Esophagus muscularis mucosa (tissue), 4 donors: ENCODE data around the gene SPPL2B. TPM values are rescaled to one million over a fixed set of nuclear protein-coding genes. Genes with fewer than 3 reads are reported as not detected.

Experiments
- DNase-seq: peaks from one replicate; pipeline ENCODE4 v3.0.0-alpha.2; 2017; ENCODE audit errors: extremely low spot score
- H3K27ac ChIP-seq, 4 donors: fragments of 200-600 bp; sonication (generic); replicated peaks in 1 of 4; 1 replicate in 3 of 4; 2 replicates in 1 of 4; pipeline ENCODE4 v1.5.1; 2016 to 2019; ENCODE audit warnings: mild to moderate bottlenecking in 1 of 4
- H3K27me3 ChIP-seq, 4 donors: fragments of 200-600 bp; sonication (generic); one replicate each; pipeline versions ENCODE4 v1.5.1 to v1.6.0; 2016 to 2019
- H3K36me3 ChIP-seq, 4 donors: fragments of 200-600 bp; sonication (generic); one replicate each; pipeline ENCODE4 v1.5.1; 2016 to 2019
- H3K4me1 ChIP-seq, 4 donors: fragments of 200-600 bp; sonication (generic); one replicate each; pipeline ENCODE4 v1.5.1; 2016 to 2019
- H3K4me3 ChIP-seq, 4 donors: fragments of 200-600 bp; sonication (generic); 1 replicate in 2 of 4; 2 replicates in 2 of 4; pipeline ENCODE4 v1.5.1; 2016 to 2019; ENCODE audit warnings: mild to moderate bottlenecking in 4 of 4, moderate library complexity in 1 of 4
- H3K9me3 ChIP-seq, 4 donors: fragments of 200-600 bp; sonication (generic); 1 replicate in 3 of 4; 2 replicates in 1 of 4; pipeline ENCODE4 v1.5.1; 2016 to 2019
- EP300 ChIP-seq: sonication (generic); formaldehyde crosslinking; IDR thresholded peaks from one replicate; pipeline ENCODE4 v1.6.1; 2017; ENCODE audit warnings: antibody characterized with exemption
- POLR2A ChIP-seq: fragments of 450-650 bp; IDR thresholded peaks from one replicate; pipeline ENCODE4 v1.6.1; 2017; ENCODE audit warnings: antibody characterized with exemption, moderate library complexity, mild to moderate bottlenecking, low read depth
- POLR2AphosphoS5 ChIP-seq, 2 donors: sonication (generic); formaldehyde crosslinking; IDR thresholded peaks; one replicate each; pipeline ENCODE4 v1.6.1; 2017; ENCODE audit warnings: antibody characterized with exemption in 2 of 2
- WGBS: methylation state at CpG from one replicate; pipeline ENCODE4 v1.1.5; 2018; 5-methylcytosine and 5-hydroxymethylcytosine counted together
- intact Hi-C: fragments of 100-400 bp; cut with DNase I; formaldehyde crosslinking; loops from one replicate; pipeline ENCODE4 v1.15.1; 2023
- total RNA-seq, 4 donors: library from RNA; depleted of rRNA; stranded (reverse); fragments of >200 nt; gene quantifications; one replicate each; pipeline versions ENCODE4 v1.1.0 to v1.2.1, GENCODE V29; 2016
- TF ChIP-seq, protein P1 (sequence below), 3 experiments: fragments of 200-600 bp in 2 of 3; fragments of 450-650 bp in 1 of 3; sonication (generic) in 2 of 3; IDR thresholded peaks; one replicate each; pipeline ENCODE4 v1.5.1; 2017 to 2019; ENCODE audit warnings: antibody characterized with exemption in 3 of 3, mild to moderate bottlenecking in 2 of 3, moderate library complexity in 1 of 3

SPPL2B gene
- total RNA-seq, 4 donors from 2014 or later: 25.0 to 42.4 (median 29.9) TPM

DNA sequence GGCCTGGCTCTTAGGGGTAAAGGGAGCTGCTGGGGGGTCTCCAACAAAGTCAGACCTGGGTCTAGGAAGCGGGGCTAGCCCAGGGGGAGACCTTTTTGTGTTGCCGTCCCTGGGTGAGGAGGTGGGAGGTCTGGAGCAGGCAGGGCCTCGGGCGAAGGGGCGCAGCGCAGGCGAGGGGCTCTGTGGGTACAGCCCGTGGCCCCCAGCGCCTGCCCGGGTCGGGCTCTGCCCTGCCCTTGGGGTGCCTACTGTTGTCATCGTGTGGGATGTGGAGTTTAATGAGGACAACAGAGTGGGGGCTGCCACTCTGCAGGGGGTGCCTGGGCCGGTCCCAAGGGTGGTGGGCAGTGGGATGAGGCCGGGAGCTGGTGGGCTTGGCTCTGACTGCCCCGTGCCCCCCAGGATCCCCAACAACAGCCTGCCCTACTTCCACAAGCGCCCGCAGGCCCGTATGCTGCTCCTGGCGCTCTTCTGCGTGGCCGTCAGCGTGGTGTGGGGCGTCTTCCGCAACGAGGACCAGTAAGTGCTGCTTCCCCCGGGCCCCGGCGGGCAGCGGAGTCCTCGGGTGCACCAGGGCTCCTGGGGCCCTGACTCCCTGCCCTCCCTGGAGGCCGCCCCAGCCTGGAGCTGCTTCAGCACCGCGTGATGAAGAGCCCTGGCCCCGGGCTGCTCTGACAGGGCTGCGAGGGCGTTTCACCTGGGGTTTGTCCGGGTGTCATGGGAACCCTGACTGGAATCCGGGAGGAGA, 12.2 kb downstream of the SPPL2B start:
- WGBS: 96% methylated on average over 27 of the region's 38 CpGs
- H3K4me1 ChIP-seq: peaks cover 0 to 13% (median 5%) of the 10 kb centered on the region in 4 donors
- DNase-seq: no peak
- TF ChIP-seq POLR2AphosphoS5 (IDR thresholded peaks at IDR 0.05): no peak
- no peak for TF ChIP-seq EP300
- TF ChIP-seq POLR2A: no peak
- TF ChIP-seq, protein P1, sequence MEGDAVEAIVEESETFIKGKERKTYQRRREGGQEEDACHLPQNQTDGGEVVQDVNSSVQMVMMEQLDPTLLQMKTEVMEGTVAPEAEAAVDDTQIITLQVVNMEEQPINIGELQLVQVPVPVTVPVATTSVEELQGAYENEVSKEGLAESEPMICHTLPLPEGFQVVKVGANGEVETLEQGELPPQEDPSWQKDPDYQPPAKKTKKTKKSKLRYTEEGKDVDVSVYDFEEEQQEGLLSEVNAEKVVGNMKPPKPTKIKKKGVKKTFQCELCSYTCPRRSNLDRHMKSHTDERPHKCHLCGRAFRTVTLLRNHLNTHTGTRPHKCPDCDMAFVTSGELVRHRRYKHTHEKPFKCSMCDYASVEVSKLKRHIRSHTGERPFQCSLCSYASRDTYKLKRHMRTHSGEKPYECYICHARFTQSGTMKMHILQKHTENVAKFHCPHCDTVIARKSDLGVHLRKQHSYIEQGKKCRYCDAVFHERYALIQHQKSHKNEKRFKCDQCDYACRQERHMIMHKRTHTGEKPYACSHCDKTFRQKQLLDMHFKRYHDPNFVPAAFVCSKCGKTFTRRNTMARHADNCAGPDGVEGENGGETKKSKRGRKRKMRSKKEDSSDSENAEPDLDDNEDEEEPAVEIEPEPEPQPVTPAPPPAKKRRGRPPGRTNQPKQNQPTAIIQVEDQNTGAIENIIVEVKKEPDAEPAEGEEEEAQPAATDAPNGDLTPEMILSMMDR (IDR thresholded peaks at IDR 0.05): no peak
- peaks cover 7 to 83% (median 63%) of the 10 kb centered on the region in 4 donors for H3K36me3 ChIP-seq
- no peaks in the 10 kb centered on the region for H3K27me3 ChIP-seq
- no peak overlapping the region for H3K4me3 ChIP-seq
- intact Hi-C loops: no loop called here
- H3K27ac ChIP-seq: no peak overlapping the region
- no peaks in the 10 kb centered on the region for H3K9me3 ChIP-seq

DNA sequence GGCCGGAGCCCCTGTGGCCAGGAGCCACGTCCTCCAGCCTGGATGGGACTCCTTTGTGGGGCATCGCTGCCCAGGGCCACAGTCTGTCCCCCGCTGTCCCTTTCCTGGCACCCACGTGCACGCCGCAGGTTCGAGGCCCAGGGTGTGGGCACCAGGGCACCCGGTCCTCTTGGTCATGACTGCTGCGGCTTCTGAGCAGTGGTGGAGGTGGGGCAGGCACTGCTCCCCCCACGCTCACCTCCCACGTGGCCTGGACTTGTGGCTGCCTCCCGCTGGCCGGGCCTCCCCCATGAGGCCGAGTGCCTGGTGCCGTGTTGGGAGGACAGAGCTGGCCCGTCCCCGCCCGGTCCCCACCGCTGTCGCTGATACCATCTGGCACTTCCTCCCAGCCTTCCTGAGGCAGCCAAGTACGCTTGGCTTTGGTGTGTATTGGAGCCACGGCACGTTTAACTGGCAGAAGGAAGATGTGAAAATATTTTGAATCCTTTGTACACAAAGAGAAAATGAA, 12.8 kb downstream of the SPPL2B start:
- WGBS: 78% methylated on average over 24 of the region's 24 CpGs

DNA sequence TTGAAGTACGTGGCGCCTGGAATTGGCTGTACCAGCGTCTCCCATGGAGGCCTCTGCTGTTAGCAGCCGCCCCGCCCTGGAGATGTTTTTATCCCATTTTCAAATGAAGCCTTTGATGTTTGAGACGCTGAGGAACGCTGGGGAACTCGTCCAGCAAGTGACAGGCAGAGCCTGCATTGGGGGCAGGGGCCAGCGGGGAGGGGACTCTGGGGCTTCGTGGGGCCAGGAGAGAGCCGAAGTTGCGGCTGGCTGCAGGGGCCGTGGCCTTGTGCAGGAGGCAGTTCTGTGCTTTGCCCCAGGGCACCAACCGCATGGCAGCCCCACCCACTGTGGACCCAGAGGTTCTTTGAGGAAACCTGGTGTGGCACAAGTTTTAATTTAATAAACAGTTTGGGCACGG, 13.5 kb downstream of the SPPL2B start:
- Histone ChIP-seq H3K4me3 (no peak overlapping the region), H3K4me1 (peaks cover 0 to 15% (median 5%) of the 10 kb centered on the region in 4 donors), H3K27ac (no peak overlapping the region), H3K36me3 (peaks cover 7 to 92% (median 67%) of the 10 kb centered on the region in 4 donors), H3K27me3 (no peaks in the 10 kb centered on the region), H3K9me3 (no peaks in the 10 kb centered on the region)
- TF ChIP-seq POLR2A (no peak), EP300 (no peak), POLR2AphosphoS5 (IDR thresholded peaks at IDR 0.05) (no peak)
- TF ChIP-seq, protein P1 (IDR thresholded peaks at IDR 0.05): no peak
- DNase-seq: no peak
- WGBS: 94% methylated on average over 8 of the region's 15 CpGs
- intact Hi-C loops: no loop called here

More for the DNA sequence above, 12.8 kb downstream of the SPPL2B start:
- Histone ChIP-seq H3K27ac (no peak overlapping the region), H3K4me3 (no peak overlapping the region), H3K4me1 (peaks cover 0 to 15% (median 7%) of the 10 kb centered on the region in 4 donors), H3K9me3 (no peaks in the 10 kb centered on the region), H3K36me3 (peaks cover 7 to 88% (median 64%) of the 10 kb centered on the region in 4 donors), H3K27me3 (no peaks in the 10 kb centered on the region)
- DNase-seq: no peak
- intact Hi-C loops: no loop called here
- TF ChIP-seq POLR2A (no peak), POLR2AphosphoS5 (IDR thresholded peaks at IDR 0.05) (no peak), EP300 (no peak)
- TF ChIP-seq, protein P1 (IDR thresholded peaks at IDR 0.05): no peak

DNA sequence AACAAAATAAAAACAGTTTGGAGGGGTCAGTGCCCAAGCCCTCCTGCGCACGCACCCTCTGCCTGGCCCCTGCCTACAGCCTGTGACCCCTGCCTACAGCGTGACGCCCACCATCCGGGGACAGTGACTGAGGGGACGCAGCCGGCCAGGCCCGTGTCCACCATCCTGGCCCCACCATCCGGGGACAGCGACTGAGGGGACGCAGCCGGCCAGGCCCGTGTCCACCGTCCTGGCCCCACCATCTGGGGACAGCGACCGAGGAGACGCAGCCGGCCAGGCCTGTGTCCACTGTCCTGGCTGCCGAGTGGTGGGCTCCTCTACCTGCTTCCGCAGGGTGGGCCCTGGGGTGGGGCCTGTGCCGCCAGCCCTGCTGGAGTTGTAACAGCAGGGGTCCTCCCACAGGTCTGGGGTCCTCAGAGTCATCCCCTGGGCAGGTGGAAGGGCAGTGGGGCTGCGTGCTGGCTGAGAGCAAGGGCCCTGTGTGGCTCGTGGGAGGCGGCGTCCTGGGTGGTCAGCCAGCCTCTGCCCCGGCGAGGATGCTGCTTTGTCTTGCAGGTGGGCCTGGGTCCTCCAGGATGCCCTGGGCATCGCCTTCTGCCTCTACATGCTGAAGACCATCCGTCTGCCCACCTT, 14.3 kb downstream of the SPPL2B start:
- no peak overlapping the region for H3K4me3 ChIP-seq
- 100% methylated on average over 4 of the region's 29 CpGs for WGBS
- TF ChIP-seq POLR2A: no peak
- TF ChIP-seq EP300: no peak
- TF ChIP-seq POLR2AphosphoS5 (IDR thresholded peaks at IDR 0.05): no peak
- TF ChIP-seq, protein P1 (IDR thresholded peaks at IDR 0.05): no peak
- no peak for DNase-seq
- peaks cover 0 to 8% (median 3%) of the 10 kb centered on the region in 4 donors for H3K4me1 ChIP-seq
- H3K36me3 ChIP-seq: peaks cover 7 to 84% (median 62%) of the 10 kb centered on the region in 4 donors
- H3K27ac ChIP-seq: no peak overlapping the region
- intact Hi-C loops: no loop called here
- no peaks in the 10 kb centered on the region for H3K9me3 ChIP-seq
- H3K27me3 ChIP-seq: no peaks in the 10 kb centered on the region
